Trophoblast cell (in vitro differentiated cells and primary cell): ENCODE measurements around the gene WSB2.
A peak's percentile ranks its signal among the peaks of the same experiment; 100 is the strongest.

ENCODE experiments used
- DNase-seq, 2 donors: peaks; one replicate each; pipeline ENCODE4 v3.0.0-alpha.2; 2016
- H2AFZ ChIP-seq: 2 replicates; pipeline ENCODE4 v1.6.1; 2013; ENCODE audit warnings: low read length, moderate library complexity, mild to moderate bottlenecking; ENCODE audit not compliant: insufficient read depth, poor library complexity
- H2AK5ac ChIP-seq: 2 replicates; pipeline ENCODE4 v1.6.1; 2013; ENCODE audit warnings: mild to moderate bottlenecking, low read length
- H2BK120ac ChIP-seq: 2 replicates; pipeline ENCODE4 v1.6.1; 2013; ENCODE audit warnings: low read length, mild to moderate bottlenecking, moderate library complexity; ENCODE audit not compliant: insufficient read depth, poor library complexity
- H2BK12ac ChIP-seq: 2 replicates; pipeline ENCODE4 v1.6.1; 2013; ENCODE audit warnings: mild to moderate bottlenecking, low read length, moderate library complexity
- H2BK5ac ChIP-seq: 2 replicates; pipeline ENCODE4 v1.6.1; 2013; ENCODE audit warnings: low read length, low read depth, moderate library complexity, mild to moderate bottlenecking; ENCODE audit not compliant: poor library complexity
- H3K14ac ChIP-seq: 2 replicates; pipeline ENCODE4 v1.6.1; 2013; ENCODE audit warnings: mild to moderate bottlenecking, low read length
- H3K18ac ChIP-seq: 2 replicates; pipeline ENCODE4 v1.6.1; 2013; ENCODE audit warnings: mild to moderate bottlenecking, low read length
- H3K23ac ChIP-seq: 2 replicates; pipeline ENCODE4 v1.6.1; 2013; ENCODE audit warnings: low read length
- H3K27ac ChIP-seq: 2 replicates; pipeline ENCODE4 v1.5.1; 2013; ENCODE audit warnings: low read depth, mild to moderate bottlenecking, inconsistent platforms, low read length, moderate library complexity
- H3K27me3 ChIP-seq: 2 replicates; pipeline ENCODE4 v1.6.1; 2013; ENCODE audit warnings: inconsistent platforms, mild to moderate bottlenecking, low read length, moderate library complexity; ENCODE audit not compliant: insufficient read depth
- H3K36me3 ChIP-seq, 2 experiments: 1 replicate in 1 of 2; 2 replicates in 1 of 2; pipeline ENCODE4 v1.6.1; 2013; ENCODE audit warnings: low read length in 2 of 2, mild to moderate bottlenecking in 2 of 2, moderate library complexity in 1 of 2; ENCODE audit not compliant: insufficient read depth in 2 of 2, control insufficient read depth in 1 of 2
- H3K4ac ChIP-seq: 2 replicates; pipeline ENCODE4 v1.6.1; 2013; ENCODE audit warnings: low read depth, mild to moderate bottlenecking, low read length, moderate library complexity
- H3K4me1 ChIP-seq, 2 experiments: 1 replicate in 1 of 2; 2 replicates in 1 of 2; pipeline ENCODE4 v1.6.1; 2013; ENCODE audit warnings: low read length in 2 of 2, mild to moderate bottlenecking in 2 of 2, moderate library complexity in 1 of 2; ENCODE audit not compliant: insufficient read depth in 2 of 2, control insufficient read depth in 1 of 2
- H3K4me2 ChIP-seq: 2 replicates; pipeline ENCODE4 v1.6.1; 2013; ENCODE audit warnings: inconsistent platforms, mild to moderate bottlenecking, low read length, moderate library complexity
- H3K4me3 ChIP-seq: 2 replicates; pipeline ENCODE4 v1.5.1; 2013; ENCODE audit warnings: mild to moderate bottlenecking, low read depth, low read length, inconsistent platforms
- H3K79me1 ChIP-seq: one replicate; pipeline ENCODE4 v1.6.1; 2013; ENCODE audit warnings: low read length
- H3K79me2 ChIP-seq: 2 replicates; pipeline ENCODE4 v1.6.1; 2013; ENCODE audit warnings: low read length, mild to moderate bottlenecking; ENCODE audit not compliant: control insufficient read depth, insufficient read depth, poor library complexity
- H3K9ac ChIP-seq: 2 replicates; pipeline ENCODE4 v1.6.1; 2013; ENCODE audit warnings: mild to moderate bottlenecking, low read length
- H3K9me3 ChIP-seq: 2 replicates; pipeline ENCODE4 v1.6.1; 2013; ENCODE audit warnings: low read depth, mild to moderate bottlenecking, control low read depth, inconsistent platforms, low read length; ENCODE audit not compliant: insufficient read depth
- H4K12ac ChIP-seq: 2 replicates; pipeline ENCODE4 v1.6.1; 2013; ENCODE audit warnings: low read depth, mild to moderate bottlenecking, low read length, moderate library complexity
- H4K8ac ChIP-seq: 2 replicates; pipeline ENCODE4 v1.6.1; 2013; ENCODE audit warnings: low read depth, mild to moderate bottlenecking, low read length, moderate library complexity
- H4K91ac ChIP-seq: one replicate; pipeline ENCODE4 v1.6.1; 2013; ENCODE audit warnings: low read depth, mild to moderate bottlenecking, low read length, moderate library complexity
- WGBS: extraction: QIAGEN DNeasy Blood & Tissue Kit; methylation state at CpG from one replicate; pipeline ENCODE4 v1.1.7; 2013; ENCODE audit warnings: missing lambda C conversion rate; ENCODE audit not compliant: insufficient read length, insufficient coverage; ENCODE audit errors: extremely low coverage; 5-methylcytosine and 5-hydroxymethylcytosine counted together

Gene WSB2

GRCh38 chr12:118020036-118020435, 40.9 kb downstream of the WSB2 start:
- no peak for DNase-seq
- Histone ChIP-seq H2BK5ac (no peak overlapping the region), H3K79me2 (peaks cover 5% of the 10 kb centered on the region), H2AFZ (no peak overlapping the region), H4K12ac (no peak overlapping the region), H3K4ac (no peak overlapping the region), H2BK12ac (no peak overlapping the region), H3K4me1 (peaks cover 0 to 4% of the 10 kb centered on the region in 2 experiments), H3K14ac (no peak overlapping the region), H3K4me2 (no peak overlapping the region), H3K27ac (no peak overlapping the region), H3K27me3 (no peaks in the 10 kb centered on the region), H3K36me3 (peaks cover 22 to 29% of the 10 kb centered on the region in 2 experiments), H3K23ac (no peak overlapping the region), H4K91ac (no peak overlapping the region), H3K79me1 (peaks cover 3% of the 10 kb centered on the region), H2BK120ac (no peak overlapping the region), H2AK5ac (no peak overlapping the region), H3K18ac (peak overlapping the region; percentile 11), H3K9me3 (no peaks in the 10 kb centered on the region), H4K8ac (no peak overlapping the region), H3K4me3 (no peak overlapping the region), H3K9ac (no peak overlapping the region)
- WGBS: no CpG with 5 or more reads among the region's 1 CpG

- no peak overlapping the region for H3K4ac ChIP-seq
- peaks cover 0 to 4% of the 10 kb centered on the region in 2 experiments for H3K4me1 ChIP-seq
- no peak overlapping the region for H3K4me3 ChIP-seq
- H2AFZ ChIP-seq: no peak overlapping the region
- no peaks in the 10 kb centered on the region for H3K9me3 ChIP-seq
- H4K91ac ChIP-seq: no peak overlapping the region
- H4K12ac ChIP-seq: no peak overlapping the region
- no peak overlapping the region for H3K14ac ChIP-seq
- no peak overlapping the region for H2AK5ac ChIP-seq
- H2BK12ac ChIP-seq: no peak overlapping the region
- peaks cover 19 to 21% of the 10 kb centered on the region in 2 experiments for H3K36me3 ChIP-seq
- no peak overlapping the region for H3K4me2 ChIP-seq
- H3K18ac ChIP-seq: no peak overlapping the region
- peaks cover 3% of the 10 kb centered on the region for H3K79me1 ChIP-seq
- no peak overlapping the region for H4K8ac ChIP-seq
- no peak overlapping the region for H3K23ac ChIP-seq
- H3K27me3 ChIP-seq: no peaks in the 10 kb centered on the region
- peaks cover 5% of the 10 kb centered on the region for H3K79me2 ChIP-seq
- no peak for DNase-seq
- no peak overlapping the region for H3K27ac ChIP-seq
- no peak overlapping the region for H2BK120ac ChIP-seq
- H3K9ac ChIP-seq: no peak overlapping the region
- no peak overlapping the region for H2BK5ac ChIP-seq
Measured at GRCh38 chr12:118017926-118018325, 43.1 kb downstream of the WSB2 start.

GRCh38 chr12:118016424-118017264, 44.3 kb downstream of the WSB2 start, which contains the start of gene RFC5:
TSS of gene RFC5 (plus strand) at chr12:118016703. CDS start at chr12:118016828, 125 bp downstream.
- peak within 1 kb of the TSS; percentile 81 for H3K18ac ChIP-seq
- peak within 1 kb of the TSS; percentile 89 for H3K14ac ChIP-seq
- H3K27ac ChIP-seq: no peak within 1 kb of the TSS
- H3K23ac ChIP-seq: no peak within 1 kb of the TSS
- peak within 1 kb of the TSS; percentile 99 for H2AFZ ChIP-seq
- peak within 1 kb of the TSS; percentile 83 for H2AK5ac ChIP-seq
- peaks cover 5% of the 10 kb centered on the region for H3K79me2 ChIP-seq
- peaks cover 11 to 15% of the 10 kb centered on the region in 2 experiments for H3K36me3 ChIP-seq
- peak within 1 kb of the TSS; percentile 92 for H3K9ac ChIP-seq
- peaks cover 0 to 4% of the 10 kb centered on the region in 2 experiments for H3K4me1 ChIP-seq
- peak within 1 kb of the TSS; percentile 8 for H4K91ac ChIP-seq
- H3K27me3 ChIP-seq: no peaks in the 10 kb centered on the region
- DNase-seq: peak; percentile 99 to 100
- H2BK12ac ChIP-seq: no peak within 1 kb of the TSS
- H4K12ac ChIP-seq: peak within 1 kb of the TSS; percentile 71
- peak within 1 kb of the TSS; percentile 83 for H3K4ac ChIP-seq
- peak within 1 kb of the TSS; percentile 65 for H2BK120ac ChIP-seq
- H3K4me3 ChIP-seq: peak within 1 kb of the TSS; percentile 98
- H3K4me2 ChIP-seq: peak within 1 kb of the TSS; percentile 96
- no peaks in the 10 kb centered on the region for H3K9me3 ChIP-seq
- peak within 1 kb of the TSS; percentile 88 for H4K8ac ChIP-seq
- peaks cover 3% of the 10 kb centered on the region for H3K79me1 ChIP-seq
- no peak within 1 kb of the TSS for H2BK5ac ChIP-seq
- WGBS: no CpG with 5 or more reads among the region's 61 CpGs

GRCh38 chr12:118015944-118016343, 45.0 kb downstream of the WSB2 start:
- peaks cover 3% of the 10 kb centered on the region for H3K79me1 ChIP-seq
- no peak overlapping the region for H2BK5ac ChIP-seq
- H3K27me3 ChIP-seq: no peaks in the 10 kb centered on the region
- H3K4me1 ChIP-seq: peaks cover 0 to 4% of the 10 kb centered on the region in 2 experiments
- no CpG with 5 or more reads among the region's 9 CpGs for WGBS
- H3K79me2 ChIP-seq: peaks cover 5% of the 10 kb centered on the region
- no peak overlapping the region for H4K8ac ChIP-seq
- no peak overlapping the region for H4K91ac ChIP-seq
- H2AFZ ChIP-seq: no peak overlapping the region
- H3K4me3 ChIP-seq: no peak overlapping the region
- no peak overlapping the region for H3K9ac ChIP-seq
- peaks cover 7 to 14% of the 10 kb centered on the region in 2 experiments for H3K36me3 ChIP-seq
- peak overlapping the region; percentile 6 for H3K4me2 ChIP-seq
- no peak for DNase-seq
- H3K23ac ChIP-seq: no peak overlapping the region
- no peak overlapping the region for H2BK12ac ChIP-seq
- H2BK120ac ChIP-seq: no peak overlapping the region
- no peak overlapping the region for H3K18ac ChIP-seq
- H2AK5ac ChIP-seq: no peak overlapping the region
- H3K27ac ChIP-seq: no peak overlapping the region
- H3K4ac ChIP-seq: no peak overlapping the region
- no peak overlapping the region for H4K12ac ChIP-seq
- H3K14ac ChIP-seq: no peak overlapping the region
- H3K9me3 ChIP-seq: no peaks in the 10 kb centered on the region
